ENCODE data around the gene UBR4. TPM values are rescaled to one million over a fixed set of nuclear protein-coding genes. Genes with fewer than 3 reads are reported as not detected.
A peak's percentile ranks its signal among the peaks of the same experiment; 100 is the strongest.

Gene UBR4
- total and polyA plus RNA-seq, 12 donors: 60.0 to 115 (median 90.6) TPM

DNA sequence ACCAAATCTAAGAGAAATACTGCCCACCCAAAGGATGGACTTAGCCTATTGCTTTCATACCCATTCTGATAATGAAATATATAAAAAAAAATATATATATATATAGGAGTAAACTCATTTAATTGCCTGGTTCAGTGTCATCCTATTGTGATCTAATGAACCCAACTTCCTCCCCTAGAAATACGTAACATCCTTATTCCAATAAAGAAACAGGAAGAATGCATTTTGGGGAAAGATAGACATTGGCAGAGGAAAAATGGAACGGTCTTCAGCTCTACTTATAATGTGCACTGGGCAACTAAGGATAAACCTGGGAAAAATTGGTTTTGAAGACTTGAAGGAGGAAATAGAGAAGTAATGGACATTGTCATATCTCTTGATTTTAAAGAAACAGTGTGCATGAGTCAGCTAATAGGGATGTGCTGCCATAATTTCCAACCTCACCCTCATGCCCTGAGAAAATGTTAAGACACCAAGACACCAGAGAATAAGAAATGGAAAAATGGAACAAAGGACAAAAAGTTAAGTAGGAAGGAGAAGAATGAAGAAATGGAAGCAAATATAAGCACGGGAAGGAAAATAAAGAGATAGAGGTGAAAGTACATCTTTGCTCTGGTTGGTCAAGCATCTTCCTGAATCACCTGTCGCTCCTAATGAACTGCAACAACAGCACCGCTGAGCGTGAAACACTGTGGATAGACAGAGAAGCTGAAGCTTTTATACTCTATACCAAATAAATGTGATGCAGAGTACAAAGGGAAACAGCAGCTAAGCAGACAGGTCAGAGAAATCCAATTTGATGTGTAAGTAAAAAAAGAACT lies 5.4 kb downstream of the UBR4 start:
- peak overlapping the region in 2 of 10 donors; percentile 22 to 33 for H3K27ac ChIP-seq
- 82 to 86% methylated on average over 6 of the region's 6 CpGs for WGBS, 2 donors
- DNase-seq (no peak), ATAC-seq (no peak)
- H3K4me1 ChIP-seq: peaks cover 12 to 96% (median 79%) of the 10 kb centered on the region in 9 donors
- TF ChIP-seq CTCF (IDR thresholded peaks at IDR 0.05): no peak
- H3K36me3 ChIP-seq: peaks cover 0 to 30% (median 5%) of the 10 kb centered on the region in 9 donors
- H3K4me3 ChIP-seq: no peak overlapping the region
- no peaks in the 10 kb centered on the region for H3K9me3 ChIP-seq
- H3K27me3 ChIP-seq: no peaks in the 10 kb centered on the region
- intact Hi-C loops (cut with DNase I): no loop called here

- peaks cover 0 to 42% (median 13%) of the 10 kb centered on the region in 9 donors for H3K36me3 ChIP-seq
- DNase-seq (peak in 1 of 2 donors; percentile 14), ATAC-seq (peak in 6 of 8 donors; percentile 44 to 92 (median 68))
- peaks cover 12 to 100% (median 84%) of the 10 kb centered on the region in 9 donors for H3K4me1 ChIP-seq
- WGBS, 2 donors: 40 to 56% methylated on average over 2 of the region's 2 CpGs
- H3K27me3 ChIP-seq: no peaks in the 10 kb centered on the region
- no peak overlapping the region for H3K4me3 ChIP-seq
- H3K9me3 ChIP-seq: no peaks in the 10 kb centered on the region
- peak overlapping the region in 2 of 10 donors; percentile 9 to 14 for H3K27ac ChIP-seq
- no peak for TF ChIP-seq CTCF (IDR thresholded peaks at IDR 0.05)
- intact Hi-C loops (cut with DNase I): no loop called here
Observed at GRCh38 chr1:19203440-19203839, 6.6 kb downstream of the UBR4 start.

GRCh38 chr1:19202396-19202795 lies 7.7 kb downstream of the UBR4 start:
- Histone ChIP-seq H3K27me3 (no peaks in the 10 kb centered on the region), H3K27ac (peak overlapping the region in 2 of 10 donors; percentile 3 to 15), H3K9me3 (no peaks in the 10 kb centered on the region), H3K36me3 (peaks cover 0 to 52% (median 22%) of the 10 kb centered on the region in 9 donors), H3K4me1 (peaks cover 6 to 100% (median 81%) of the 10 kb centered on the region in 9 donors), H3K4me3 (no peak overlapping the region)
- intact Hi-C loops (cut with DNase I): no loop called here
- no peak for DNase-seq
- no peak for ATAC-seq
- no peak for TF ChIP-seq CTCF (IDR thresholded peaks at IDR 0.05)
- 76 to 78% methylated on average over 3 of the region's 3 CpGs for WGBS, 2 donors

DNA sequence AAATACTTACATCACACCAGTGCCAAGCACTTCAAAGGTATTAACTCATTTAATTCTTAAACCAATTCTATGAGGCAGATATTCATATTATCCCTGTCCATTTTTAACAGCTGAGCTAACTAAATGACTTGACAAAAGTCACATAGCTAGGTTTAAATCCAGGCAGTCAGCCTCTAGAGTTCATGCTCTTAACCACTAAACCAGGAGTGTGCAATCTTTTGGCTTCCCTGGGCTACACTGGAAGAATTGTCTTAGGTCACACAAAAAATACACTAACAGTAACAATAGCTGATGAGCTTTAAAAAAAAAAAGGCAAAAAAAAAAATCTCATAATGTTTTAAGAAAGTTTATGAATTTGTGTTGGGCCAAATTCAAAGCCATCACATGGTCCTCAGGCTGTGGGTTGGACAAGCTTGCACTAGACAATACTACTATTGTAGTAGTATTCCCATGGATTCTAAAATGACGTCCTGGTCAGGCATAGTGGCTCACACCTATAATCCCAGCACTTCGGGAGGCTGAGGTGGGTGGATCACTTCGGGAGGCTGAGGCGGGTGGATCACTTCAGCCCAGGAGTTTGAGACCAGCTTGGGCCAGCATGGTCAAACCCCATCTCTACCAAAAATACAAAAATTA lies 10.0 kb downstream of the UBR4 start:
- WGBS, 2 donors: 62 to 78% methylated on average over 4 of the region's 4 CpGs
- TF ChIP-seq CTCF (IDR thresholded peaks at IDR 0.05): no peak
- H3K27ac ChIP-seq: peak overlapping the region in 1 of 10 donors; percentile 21
- no peak for ATAC-seq
- no peaks in the 10 kb centered on the region for H3K27me3 ChIP-seq
- no peaks in the 10 kb centered on the region for H3K9me3 ChIP-seq
- peaks cover 0 to 92% (median 58%) of the 10 kb centered on the region in 9 donors for H3K4me1 ChIP-seq
- H3K36me3 ChIP-seq: peaks cover 0 to 74% (median 36%) of the 10 kb centered on the region in 9 donors
- H3K4me3 ChIP-seq: no peak overlapping the region
- no peak for DNase-seq
- intact Hi-C loops (cut with DNase I): no loop called here

Data from heart right ventricle (tissue), 16 donors.